ENCODE results near the gene CIBAR2.
"Not testable (repeated sequence)": the region's sequence is repeated elsewhere in the genome, so short reads cannot be mapped to it uniquely, and the experiment has no call there.

DNA sequence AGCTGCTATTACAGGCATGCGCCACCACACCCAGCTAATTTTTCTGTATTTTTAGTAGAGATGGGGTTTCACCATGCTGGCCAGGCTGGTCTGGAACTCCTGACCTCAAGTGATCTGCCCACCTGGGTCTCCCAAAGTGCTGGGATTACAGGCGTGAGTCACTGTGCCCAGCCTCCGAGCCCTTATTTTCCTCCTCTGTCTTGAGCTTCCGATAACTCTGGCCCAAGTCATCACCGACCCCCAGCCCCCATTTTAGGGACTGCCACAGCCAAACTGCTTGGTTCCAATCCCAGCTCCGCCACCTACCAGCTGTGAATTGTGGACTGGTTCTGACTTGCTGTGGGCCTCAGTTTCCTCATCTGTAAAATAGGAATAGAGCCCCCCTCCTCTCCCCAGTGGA, 11.2 kb upstream of the CIBAR2 start:
- TF ChIP-seq, protein P1, sequence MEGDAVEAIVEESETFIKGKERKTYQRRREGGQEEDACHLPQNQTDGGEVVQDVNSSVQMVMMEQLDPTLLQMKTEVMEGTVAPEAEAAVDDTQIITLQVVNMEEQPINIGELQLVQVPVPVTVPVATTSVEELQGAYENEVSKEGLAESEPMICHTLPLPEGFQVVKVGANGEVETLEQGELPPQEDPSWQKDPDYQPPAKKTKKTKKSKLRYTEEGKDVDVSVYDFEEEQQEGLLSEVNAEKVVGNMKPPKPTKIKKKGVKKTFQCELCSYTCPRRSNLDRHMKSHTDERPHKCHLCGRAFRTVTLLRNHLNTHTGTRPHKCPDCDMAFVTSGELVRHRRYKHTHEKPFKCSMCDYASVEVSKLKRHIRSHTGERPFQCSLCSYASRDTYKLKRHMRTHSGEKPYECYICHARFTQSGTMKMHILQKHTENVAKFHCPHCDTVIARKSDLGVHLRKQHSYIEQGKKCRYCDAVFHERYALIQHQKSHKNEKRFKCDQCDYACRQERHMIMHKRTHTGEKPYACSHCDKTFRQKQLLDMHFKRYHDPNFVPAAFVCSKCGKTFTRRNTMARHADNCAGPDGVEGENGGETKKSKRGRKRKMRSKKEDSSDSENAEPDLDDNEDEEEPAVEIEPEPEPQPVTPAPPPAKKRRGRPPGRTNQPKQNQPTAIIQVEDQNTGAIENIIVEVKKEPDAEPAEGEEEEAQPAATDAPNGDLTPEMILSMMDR (IDR thresholded peaks at IDR 0.05; ENCODE audit: poor library complexity), result not testable (repeated sequence)
- not testable (repeated sequence) for TF ChIP-seq EZH2 (IDR thresholded peaks at IDR 0.05; ENCODE audit: borderline replicate concordance)

Measured in hepatocyte (in vitro differentiated cells).